AG08396 (cell line): Measurements from ENCODE around the gene PAX1.

Source experiments
- DNase-seq: peaks from one replicate; pipeline ENCODE4 v3.0.0; 2012; ENCODE audit warnings: low spot score, mixed read lengths

PAX1 gene

GRCh38 chr20:21739682-21740081 lies 34.2 kb downstream of the PAX1 start:
- no peak for DNase-seq

- DNase-seq: no peak
These were observed 35.8 kb downstream of the PAX1 start for GRCh38 chr20:21741266-21741665.

GRCh38 chr20:21762646-21763045 lies 57.2 kb downstream of the PAX1 start:
- no peak for DNase-seq

- no peak for DNase-seq
These were observed 61.8 kb downstream of the PAX1 start for GRCh38 chr20:21767200-21767738.

GRCh38 chr20:21767739-21768223 lies 62.3 kb downstream of the PAX1 start:
- DNase-seq: no peak
